Testis (tissue), 3 donors: ENCODE measurements around the gene TNNC2. TPM values are rescaled to one million over a fixed set of nuclear protein-coding genes. Genes with fewer than 3 reads are reported as not detected.

Source experiments
- DNase-seq: peaks from one replicate; pipeline ENCODE4 v3.0.0-alpha.2; 2019
- H3K27ac ChIP-seq, 2 donors: fragments of 200-600 bp; sonication (generic); one replicate each; pipeline ENCODE4 v1.5.1; 2019
- H3K27me3 ChIP-seq: fragments of 200-600 bp; sonication (generic); one replicate; pipeline ENCODE4 v1.5.1; 2019
- H3K36me3 ChIP-seq: fragments of 200-600 bp; sonication (generic); one replicate; pipeline ENCODE4 v1.5.1; 2017; ENCODE audit warnings: low read depth; ENCODE audit errors: missing control alignments
- H3K4me1 ChIP-seq: fragments of 200-600 bp; sonication (generic); one replicate; pipeline ENCODE4 v1.5.1; 2019
- H3K4me3 ChIP-seq, 2 donors: fragments of 200-600 bp; sonication (generic); one replicate each; pipeline ENCODE4 v1.5.1; 2017 to 2019
- H3K9me3 ChIP-seq: fragments of 200-600 bp; sonication (generic); one replicate; pipeline ENCODE4 v1.5.1; 2017
- POLR2A ChIP-seq: fragments of 450-650 bp; IDR thresholded peaks from one replicate; pipeline ENCODE4 v1.6.1; 2017; ENCODE audit warnings: antibody characterized with exemption, mild to moderate bottlenecking, moderate library complexity
- WGBS, 2 donors: methylation state at CpG; one replicate each; pipeline ENCODE4 v1.1.5; 2018; 5-methylcytosine and 5-hydroxymethylcytosine counted together
- intact Hi-C: fragments of 100-400 bp; cut with DNase I; formaldehyde crosslinking; loops from one replicate; pipeline ENCODE4 v1.15.1; 2023; ENCODE audit warnings: low total_unique reads
- polyA plus RNA-seq: library from polyadenylated mRNA; stranded (reverse); fragments of 350-450 nt; fragmentation: Illumina TruSeq; extraction: RNeasy Lipid Tissue Mini Kit (QIAGEN cat#74804); gene quantifications from one replicate; pipeline ENCODE4 v1.2.3, GENCODE V29; 2014; ENCODE audit warnings: low read depth, low replicate concordance; ENCODE audit not compliant: insufficient read depth
- total RNA-seq, 2 donors: library from RNA; depleted of rRNA; stranded (reverse); fragments of >200 nt; gene quantifications; one replicate each; pipeline ENCODE4 v1.2.3, GENCODE V29; 2016
- TF ChIP-seq, protein P1 (sequence below), 3 experiments: fragments of 450-650 bp in 2 of 3; fragments of 200-600 bp in 1 of 3; sonication (generic) in 1 of 3; IDR thresholded peaks; one replicate each; pipeline ENCODE4 v1.5.1; 2016 to 2019; ENCODE audit warnings: antibody characterized with exemption in 3 of 3, mild to moderate bottlenecking in 2 of 3, moderate library complexity in 1 of 3

Gene TNNC2
- total and polyA plus RNA-seq, 3 donors from 2014 or later = 4.6 to 12.1 (median 6.5) TPM

DNA sequence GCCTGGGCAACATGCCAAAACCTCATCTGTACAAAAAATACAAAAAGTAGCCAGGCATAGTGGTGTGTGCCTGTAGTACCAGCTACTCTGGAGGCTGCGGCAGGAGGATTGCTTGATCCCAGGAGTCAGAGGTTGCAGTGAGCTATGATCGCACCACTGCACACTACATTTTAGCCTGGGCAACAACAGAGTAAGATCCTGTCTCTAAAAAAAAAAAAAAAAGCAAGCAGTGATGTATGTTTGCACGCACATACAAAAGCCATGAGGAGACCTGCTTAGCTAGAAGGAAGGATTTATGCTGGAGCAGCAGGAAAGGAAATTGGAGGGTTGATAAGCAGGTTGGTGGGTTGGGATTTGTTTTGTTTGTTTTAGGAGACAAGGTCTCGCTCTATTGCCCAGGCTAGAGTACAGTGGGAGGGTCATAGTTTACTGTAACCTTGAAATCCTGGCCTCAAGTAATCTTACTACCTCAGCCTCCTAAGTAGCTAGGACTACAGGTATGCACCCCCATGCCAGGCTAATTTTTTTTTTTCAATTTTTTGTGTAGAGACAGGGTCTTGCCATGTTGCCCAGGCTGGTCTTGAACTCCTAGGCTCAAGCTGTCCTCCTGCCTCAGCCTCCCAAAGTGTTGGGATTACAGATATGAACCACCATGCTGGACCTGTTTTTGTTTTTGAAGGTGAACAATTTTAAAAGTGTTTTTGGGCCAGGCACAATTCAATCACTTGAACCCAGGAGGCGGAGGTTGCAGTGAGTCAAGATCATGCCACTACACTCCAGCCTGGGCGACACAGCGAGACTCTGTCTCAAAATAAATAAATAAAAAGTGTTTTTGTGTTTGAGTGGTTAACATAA, 34.3 kb upstream of the TNNC2 start:
- intact Hi-C loops = no loop called here
- 80 to 84% methylated on average over 7 of the region's 7 CpGs for WGBS, 2 donors
- H3K27ac ChIP-seq = no peak overlapping the region
- no peaks in the 10 kb centered on the region for H3K9me3 ChIP-seq
- H3K4me3 ChIP-seq = no peak overlapping the region
- DNase-seq = peak; percentile 66
- no peaks in the 10 kb centered on the region for H3K27me3 ChIP-seq
- TF ChIP-seq, protein P1, sequence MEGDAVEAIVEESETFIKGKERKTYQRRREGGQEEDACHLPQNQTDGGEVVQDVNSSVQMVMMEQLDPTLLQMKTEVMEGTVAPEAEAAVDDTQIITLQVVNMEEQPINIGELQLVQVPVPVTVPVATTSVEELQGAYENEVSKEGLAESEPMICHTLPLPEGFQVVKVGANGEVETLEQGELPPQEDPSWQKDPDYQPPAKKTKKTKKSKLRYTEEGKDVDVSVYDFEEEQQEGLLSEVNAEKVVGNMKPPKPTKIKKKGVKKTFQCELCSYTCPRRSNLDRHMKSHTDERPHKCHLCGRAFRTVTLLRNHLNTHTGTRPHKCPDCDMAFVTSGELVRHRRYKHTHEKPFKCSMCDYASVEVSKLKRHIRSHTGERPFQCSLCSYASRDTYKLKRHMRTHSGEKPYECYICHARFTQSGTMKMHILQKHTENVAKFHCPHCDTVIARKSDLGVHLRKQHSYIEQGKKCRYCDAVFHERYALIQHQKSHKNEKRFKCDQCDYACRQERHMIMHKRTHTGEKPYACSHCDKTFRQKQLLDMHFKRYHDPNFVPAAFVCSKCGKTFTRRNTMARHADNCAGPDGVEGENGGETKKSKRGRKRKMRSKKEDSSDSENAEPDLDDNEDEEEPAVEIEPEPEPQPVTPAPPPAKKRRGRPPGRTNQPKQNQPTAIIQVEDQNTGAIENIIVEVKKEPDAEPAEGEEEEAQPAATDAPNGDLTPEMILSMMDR (IDR thresholded peaks at IDR 0.05) = no peak
- no peaks in the 10 kb centered on the region for H3K36me3 ChIP-seq
- H3K4me1 ChIP-seq = peaks cover 7% of the 10 kb centered on the region

DNA sequence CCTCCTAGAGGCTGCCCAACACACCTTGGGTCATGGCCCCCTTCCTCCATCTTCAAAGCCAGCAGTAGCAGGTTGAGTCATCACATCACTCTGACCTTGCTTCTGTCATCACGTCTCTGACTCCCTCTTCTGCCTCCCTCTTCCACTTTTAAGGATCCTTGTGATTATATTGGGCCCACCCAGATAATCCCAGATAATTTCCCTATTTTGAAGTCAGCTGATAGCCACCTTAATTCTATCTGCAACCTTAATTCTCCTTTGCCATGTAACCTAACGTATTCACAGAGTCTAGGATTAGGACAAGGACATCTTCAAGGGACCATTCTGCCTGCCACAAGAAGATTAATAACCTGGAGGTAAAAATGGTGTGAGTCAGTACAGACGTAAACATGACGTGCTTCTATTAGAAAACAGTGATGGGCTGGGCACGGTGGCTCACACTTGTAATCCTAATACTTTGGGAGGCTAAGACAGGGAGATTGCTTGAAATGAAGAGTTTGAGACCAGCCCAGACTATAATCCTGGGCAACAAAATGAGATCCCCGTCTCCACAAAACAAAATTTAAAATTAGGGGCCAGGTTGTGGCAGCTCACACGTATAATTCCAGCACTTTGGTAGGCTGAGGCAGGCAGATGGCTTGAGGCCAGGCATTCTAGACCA, 33.6 kb upstream of the TNNC2 start:
- WGBS, 2 donors = 66 to 71% methylated on average over 7 of the region's 7 CpGs
- TF ChIP-seq, protein P1 (IDR thresholded peaks at IDR 0.05) = no peak
- no peak for TF ChIP-seq POLR2A
- no peak for DNase-seq
- H3K4me1 ChIP-seq = peaks cover 14% of the 10 kb centered on the region
- H3K4me3 ChIP-seq = no peak overlapping the region
- H3K27me3 ChIP-seq = no peaks in the 10 kb centered on the region
- no peak overlapping the region for H3K27ac ChIP-seq
- no peaks in the 10 kb centered on the region for H3K36me3 ChIP-seq
- intact Hi-C loops = no loop called here
- H3K9me3 ChIP-seq = no peaks in the 10 kb centered on the region

DNA sequence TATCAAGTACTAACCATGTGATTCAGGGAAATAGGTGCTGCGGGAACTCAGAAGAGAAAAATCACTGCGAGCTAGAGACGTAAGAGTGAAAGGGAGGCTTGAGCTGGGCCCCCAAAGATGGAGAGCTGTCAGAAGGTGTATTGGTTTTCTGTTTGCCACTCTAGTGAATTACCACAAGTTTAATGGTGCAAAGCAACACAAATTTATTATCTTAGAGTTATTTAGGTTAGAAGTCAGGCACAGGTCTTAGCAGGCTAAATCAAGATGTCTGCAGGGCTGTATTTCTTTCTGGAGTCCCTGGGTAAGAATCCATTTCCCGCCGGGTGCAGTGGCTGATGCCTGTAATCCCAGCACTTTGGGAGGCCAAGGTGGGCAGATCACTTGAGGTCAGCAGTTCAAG, 32.8 kb upstream of the TNNC2 start:
- peaks cover 19% of the 10 kb centered on the region for H3K4me1 ChIP-seq
- H3K4me3 ChIP-seq = no peak overlapping the region
- no peaks in the 10 kb centered on the region for H3K36me3 ChIP-seq
- TF ChIP-seq, protein P1 (IDR thresholded peaks at IDR 0.05) = no peak
- TF ChIP-seq POLR2A = no peak
- H3K9me3 ChIP-seq = no peaks in the 10 kb centered on the region
- intact Hi-C loops = no loop called here
- DNase-seq = no peak
- WGBS, 2 donors = 77 to 86% methylated on average over 5 of the region's 5 CpGs
- no peaks in the 10 kb centered on the region for H3K27me3 ChIP-seq
- no peak overlapping the region for H3K27ac ChIP-seq

DNA sequence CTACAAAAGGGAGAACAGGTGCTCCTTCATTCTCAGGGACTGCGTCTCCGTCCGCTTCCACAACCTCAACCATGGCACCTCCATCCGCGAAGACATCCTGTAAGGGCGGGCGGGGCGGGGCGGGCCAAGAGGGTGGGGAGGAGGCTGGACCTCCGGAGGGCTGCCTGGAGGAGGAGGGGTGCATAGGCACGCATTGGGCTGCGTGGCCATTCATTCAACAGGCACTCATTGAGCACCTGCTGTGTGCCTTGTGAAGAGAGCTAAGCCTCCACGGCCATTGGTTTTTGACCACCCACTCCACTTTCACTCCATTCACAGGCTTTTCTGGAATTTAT, 30.7 kb upstream of the TNNC2 start:
- Histone ChIP-seq H3K4me3 (peak overlapping the region; percentile 67 to 86), H3K36me3 (no peaks in the 10 kb centered on the region), H3K27me3 (no peaks in the 10 kb centered on the region), H3K9me3 (no peaks in the 10 kb centered on the region), H3K4me1 (peaks cover 19% of the 10 kb centered on the region), H3K27ac (peak overlapping the region; percentile 84 to 90)
- WGBS, 2 donors = 14 to 15% methylated on average over 1 to 13 of the region's 13 CpGs
- intact Hi-C loops = no loop called here
- DNase-seq = no peak
- TF ChIP-seq POLR2A = no peak
- TF ChIP-seq, protein P1 (IDR thresholded peaks at IDR 0.05) = no peak
